ENCODE data around the gene CCR6. TPM values are rescaled to one million over a fixed set of nuclear protein-coding genes. Genes with fewer than 3 reads are reported as not detected.

The CCR6 gene
- total RNA-seq, 2 donors from 2014 or later, result 0.49 to 0.53 TPM

DNA sequence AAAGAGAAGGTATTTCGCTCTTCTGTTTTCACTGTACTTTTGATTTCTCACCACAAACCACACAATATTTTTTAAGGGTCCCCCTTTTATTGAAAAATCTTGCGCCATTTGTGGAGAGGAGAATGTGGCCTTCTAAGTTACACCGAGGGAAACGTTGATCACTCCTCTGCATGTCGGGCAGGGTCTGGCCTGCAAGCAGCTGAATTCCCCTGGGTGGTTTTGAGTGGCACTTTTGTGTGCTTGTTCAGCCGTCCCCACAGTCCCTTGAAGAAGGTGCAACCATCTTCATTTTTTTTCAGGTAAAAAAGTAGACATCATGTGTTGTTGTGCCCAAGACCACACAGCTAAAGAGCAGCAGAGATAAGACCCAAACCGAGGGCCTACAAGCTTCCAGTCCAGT lies 28.8 kb downstream of the CCR6 start:
- intact Hi-C loops (cut with DNase I), result no loop called here
- no peaks in the 10 kb centered on the region for H3K27me3 ChIP-seq
- no peaks in the 10 kb centered on the region for H3K36me3 ChIP-seq
- no peak overlapping the region for H3K9ac ChIP-seq (ENCODE audit: low read depth in 2 of 2, low read length in 2 of 2)
- DNase-seq, result no peak
- TF ChIP-seq, protein P1, sequence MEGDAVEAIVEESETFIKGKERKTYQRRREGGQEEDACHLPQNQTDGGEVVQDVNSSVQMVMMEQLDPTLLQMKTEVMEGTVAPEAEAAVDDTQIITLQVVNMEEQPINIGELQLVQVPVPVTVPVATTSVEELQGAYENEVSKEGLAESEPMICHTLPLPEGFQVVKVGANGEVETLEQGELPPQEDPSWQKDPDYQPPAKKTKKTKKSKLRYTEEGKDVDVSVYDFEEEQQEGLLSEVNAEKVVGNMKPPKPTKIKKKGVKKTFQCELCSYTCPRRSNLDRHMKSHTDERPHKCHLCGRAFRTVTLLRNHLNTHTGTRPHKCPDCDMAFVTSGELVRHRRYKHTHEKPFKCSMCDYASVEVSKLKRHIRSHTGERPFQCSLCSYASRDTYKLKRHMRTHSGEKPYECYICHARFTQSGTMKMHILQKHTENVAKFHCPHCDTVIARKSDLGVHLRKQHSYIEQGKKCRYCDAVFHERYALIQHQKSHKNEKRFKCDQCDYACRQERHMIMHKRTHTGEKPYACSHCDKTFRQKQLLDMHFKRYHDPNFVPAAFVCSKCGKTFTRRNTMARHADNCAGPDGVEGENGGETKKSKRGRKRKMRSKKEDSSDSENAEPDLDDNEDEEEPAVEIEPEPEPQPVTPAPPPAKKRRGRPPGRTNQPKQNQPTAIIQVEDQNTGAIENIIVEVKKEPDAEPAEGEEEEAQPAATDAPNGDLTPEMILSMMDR (IDR thresholded peaks at IDR 0.05), result no peak
- H3K4me3 ChIP-seq, result no peak overlapping the region
- no peaks in the 10 kb centered on the region for H3K4me1 ChIP-seq
- H3K27ac ChIP-seq, result no peak overlapping the region
- no peaks in the 10 kb centered on the region for H3K9me3 ChIP-seq

DNA sequence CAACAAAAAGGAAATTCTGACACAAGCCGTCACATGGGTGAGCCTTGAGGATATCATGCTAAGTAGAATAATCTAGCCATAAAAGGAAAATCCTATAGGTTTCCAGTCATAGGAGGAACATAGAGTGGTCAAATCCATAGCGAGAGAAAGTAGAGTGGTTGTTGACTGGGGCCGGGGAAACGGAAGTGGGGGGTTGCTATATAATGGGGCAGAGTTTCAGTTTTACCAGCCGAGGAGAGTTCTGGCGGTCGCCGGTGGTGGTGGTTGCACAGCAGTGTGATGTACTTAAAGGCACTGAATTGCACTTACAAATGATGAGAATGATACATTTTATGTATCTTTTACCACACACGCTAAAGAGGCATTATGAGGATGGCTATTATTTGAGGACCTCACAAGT lies 30.0 kb downstream of the CCR6 start:
- no peaks in the 10 kb centered on the region for H3K27me3 ChIP-seq
- no peak overlapping the region for H3K27ac ChIP-seq
- H3K9ac ChIP-seq (ENCODE audit: low read depth in 2 of 2, low read length in 2 of 2), result no peak overlapping the region
- H3K4me3 ChIP-seq, result no peak overlapping the region
- no peaks in the 10 kb centered on the region for H3K4me1 ChIP-seq
- DNase-seq, result no peak
- TF ChIP-seq, protein P1 (IDR thresholded peaks at IDR 0.05), result no peak
- no peaks in the 10 kb centered on the region for H3K9me3 ChIP-seq
- intact Hi-C loops (cut with DNase I), result no loop called here
- H3K36me3 ChIP-seq, result no peaks in the 10 kb centered on the region

DNA sequence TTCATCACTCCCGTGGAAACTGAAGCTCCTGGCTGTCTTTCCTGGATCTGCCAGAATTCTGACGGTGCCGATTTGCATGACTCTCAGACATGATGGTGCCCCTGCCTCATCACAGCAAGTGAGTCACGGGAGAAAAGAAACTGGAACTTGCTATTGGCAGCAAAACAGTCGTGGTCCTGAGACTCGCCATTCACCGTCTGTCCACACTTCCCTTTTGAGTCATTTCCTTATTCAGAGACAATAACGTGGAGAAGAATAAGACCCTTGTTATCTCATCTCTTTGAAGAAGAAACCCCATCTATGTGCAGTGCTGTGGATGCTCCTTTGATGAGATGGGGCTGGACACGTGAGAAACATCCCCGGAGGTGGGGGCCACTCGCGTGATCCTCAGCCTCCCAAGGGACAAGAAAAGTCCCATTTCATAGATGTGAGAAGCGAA lies 30.6 kb downstream of the CCR6 start:
- H3K9ac ChIP-seq (ENCODE audit: low read depth in 2 of 2, low read length in 2 of 2), result no peak overlapping the region
- no peaks in the 10 kb centered on the region for H3K9me3 ChIP-seq
- no peaks in the 10 kb centered on the region for H3K36me3 ChIP-seq
- DNase-seq, result no peak
- H3K4me3 ChIP-seq, result no peak overlapping the region
- intact Hi-C loops (cut with DNase I), result no loop called here
- H3K4me1 ChIP-seq, result no peaks in the 10 kb centered on the region
- TF ChIP-seq, protein P1 (IDR thresholded peaks at IDR 0.05), result no peak
- H3K27ac ChIP-seq, result no peak overlapping the region
- no peaks in the 10 kb centered on the region for H3K27me3 ChIP-seq

DNA sequence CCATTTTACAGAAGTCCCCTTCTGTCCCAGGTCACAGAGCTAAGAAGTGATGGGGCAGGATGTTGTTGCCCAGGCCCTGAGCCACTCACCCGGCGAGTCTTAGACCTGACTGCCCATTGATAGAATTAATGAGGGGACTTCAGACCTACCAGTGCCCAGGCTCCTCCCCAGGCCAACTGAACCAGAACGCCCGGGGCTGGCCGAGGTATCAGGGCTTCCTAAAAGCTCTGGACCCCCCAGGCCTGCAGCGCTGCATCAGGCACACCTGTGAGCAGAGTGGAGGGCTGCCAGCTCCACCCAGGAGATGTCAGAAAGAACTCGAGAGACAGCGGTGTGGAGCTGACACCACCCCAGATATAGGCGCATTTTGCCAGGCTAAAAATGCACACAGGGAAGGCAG lies 31.4 kb downstream of the CCR6 start:
- DNase-seq, result no peak
- H3K4me1 ChIP-seq, result no peaks in the 10 kb centered on the region
- intact Hi-C loops (cut with DNase I), result no loop called here
- no peak overlapping the region for H3K27ac ChIP-seq
- H3K9ac ChIP-seq (ENCODE audit: low read depth in 2 of 2, low read length in 2 of 2), result no peak overlapping the region
- TF ChIP-seq, protein P1 (IDR thresholded peaks at IDR 0.05), result no peak
- no peak overlapping the region for H3K4me3 ChIP-seq
- no peaks in the 10 kb centered on the region for H3K9me3 ChIP-seq
- no peaks in the 10 kb centered on the region for H3K36me3 ChIP-seq
- H3K27me3 ChIP-seq, result no peaks in the 10 kb centered on the region

DNA sequence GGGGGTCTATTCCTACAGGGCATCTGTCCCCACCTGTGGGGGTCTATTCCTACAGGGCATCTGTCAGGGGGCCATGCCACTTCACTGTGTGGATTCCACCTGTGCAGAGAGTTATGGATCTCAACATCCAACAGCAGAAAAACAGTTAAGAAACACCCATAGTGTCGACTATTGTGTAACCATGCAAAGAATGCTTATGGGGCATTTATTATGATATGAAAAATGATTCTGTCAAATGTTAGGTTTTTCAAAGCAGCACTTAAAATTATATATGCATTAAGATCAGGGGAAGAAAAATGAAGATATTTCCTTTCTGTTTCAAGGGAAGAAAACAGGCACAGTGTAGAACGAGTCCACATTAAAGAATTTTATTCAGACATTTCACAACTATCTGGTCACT lies 32.0 kb downstream of the CCR6 start:
- no peaks in the 10 kb centered on the region for H3K27me3 ChIP-seq
- no peak overlapping the region for H3K9ac ChIP-seq (ENCODE audit: low read depth in 2 of 2, low read length in 2 of 2)
- intact Hi-C loops (cut with DNase I), result no loop called here

More for the DNA sequence above, 32.0 kb downstream of the CCR6 start:
- TF ChIP-seq, protein P1 (IDR thresholded peaks at IDR 0.05), result no peak
- Histone ChIP-seq H3K9me3 (no peaks in the 10 kb centered on the region), H3K4me3 (no peak overlapping the region), H3K4me1 (no peaks in the 10 kb centered on the region), H3K27ac (no peak overlapping the region), H3K36me3 (no peaks in the 10 kb centered on the region)
- no peak for DNase-seq
